Natural killer cell (primary cell): Measurements from ENCODE around the gene NRARP. TPM values are rescaled to one million over a fixed set of nuclear protein-coding genes. Genes with fewer than 3 reads are reported as not detected.

Experiments used
- ATAC-seq, 3 donors: fragments of 150-1000 bp in 2 of 3; fragments of 200-7000 bp in 1 of 3; cut with Tn5 transposase; 1 replicate in 1 of 3; 2 replicates in 2 of 3; pipeline ENCODE4 v1.10.0; 2021; ENCODE audit warnings: mild to moderate bottlenecking in 2 of 3, moderate library complexity in 2 of 3
- DNase-seq, 2 donors: peaks; one replicate each; pipeline versions ENCODE4 v3.0.0 to v3.0.0-alpha.2; 2013 to 2021; ENCODE audit warnings: mixed read lengths in 1 of 2
- H3K27ac ChIP-seq: one replicate; pipeline ENCODE4 v1.5.1; 2013; ENCODE audit warnings: mild to moderate bottlenecking, low read length
- H3K27me3 ChIP-seq: one replicate; pipeline ENCODE4 v1.6.1; 2013; ENCODE audit warnings: low read length; ENCODE audit not compliant: control insufficient read depth, insufficient read depth
- H3K36me3 ChIP-seq: one replicate; pipeline ENCODE4 v1.6.1; 2013; ENCODE audit warnings: low read length; ENCODE audit not compliant: control insufficient read depth, insufficient read depth
- H3K4me1 ChIP-seq: one replicate; pipeline ENCODE4 v1.6.1; 2013; ENCODE audit warnings: low read length; ENCODE audit not compliant: control insufficient read depth, insufficient read depth
- H3K4me3 ChIP-seq: one replicate; pipeline ENCODE4 v1.5.1; 2013; ENCODE audit warnings: low read length
- H3K9me3 ChIP-seq: one replicate; pipeline ENCODE4 v1.6.1; 2013; ENCODE audit warnings: low read length; ENCODE audit not compliant: control insufficient read depth, insufficient read depth
- H3K27ac Mint-ChIP-seq, 2 donors: one replicate each; pipeline ENCODE4 v1.8.0; 2022; ENCODE audit warnings: mild to moderate bottlenecking in 2 of 2, mixed read lengths in 2 of 2, moderate library complexity in 1 of 2
- H3K27me3 Mint-ChIP-seq, 2 donors: one replicate each; pipeline ENCODE4 v1.8.0; 2022; ENCODE audit warnings: low read depth in 2 of 2, mixed read lengths in 2 of 2
- H3K36me3 Mint-ChIP-seq: one replicate; pipeline ENCODE4 v1.8.0; 2022; ENCODE audit warnings: mixed read lengths
- H3K4me1 Mint-ChIP-seq, 2 donors: one replicate each; pipeline ENCODE4 v1.8.0; 2022; ENCODE audit warnings: mixed read lengths in 2 of 2
- H3K4me3 Mint-ChIP-seq: one replicate; pipeline ENCODE4 v1.8.0; 2022; ENCODE audit warnings: mild to moderate bottlenecking, moderate library complexity, mixed read lengths
- H3K9me3 Mint-ChIP-seq, 2 donors: one replicate each; pipeline ENCODE4 v1.8.0; 2022; ENCODE audit warnings: mixed read lengths in 2 of 2
- WGBS: methylation state at CpG from one replicate; pipeline ENCODE4 v1.1.7; 2013; ENCODE audit warnings: missing lambda C conversion rate; ENCODE audit not compliant: insufficient coverage; 5-methylcytosine and 5-hydroxymethylcytosine counted together
- intact Hi-C: fragments of 100-400 bp; cut with micrococcal nuclease; formaldehyde crosslinking; loops from one replicate; pipeline ENCODE4 v1.14.2; 2022
- total RNA-seq, 4 donors: library from RNA; stranded (reverse); fragments of 120-200 nt in 1 of 4; gene quantifications; one replicate each; pipeline versions ENCODE4 v1.2.3 to v1.2.4, GENCODE V29; 2013 to 2022
- TF ChIP-seq, protein P1 (sequence below): fragments of 200-600 bp; IDR thresholded peaks from one replicate; pipeline ENCODE4 v1.8.0; 2022; ENCODE audit warnings: antibody characterized with exemption

NRARP gene
- total RNA-seq, 3 donors from 2014 or later (not counting 1 experiment from before 2014, with no cell fraction given), result 0.88 to 2.3 (median 1.2) TPM

DNA sequence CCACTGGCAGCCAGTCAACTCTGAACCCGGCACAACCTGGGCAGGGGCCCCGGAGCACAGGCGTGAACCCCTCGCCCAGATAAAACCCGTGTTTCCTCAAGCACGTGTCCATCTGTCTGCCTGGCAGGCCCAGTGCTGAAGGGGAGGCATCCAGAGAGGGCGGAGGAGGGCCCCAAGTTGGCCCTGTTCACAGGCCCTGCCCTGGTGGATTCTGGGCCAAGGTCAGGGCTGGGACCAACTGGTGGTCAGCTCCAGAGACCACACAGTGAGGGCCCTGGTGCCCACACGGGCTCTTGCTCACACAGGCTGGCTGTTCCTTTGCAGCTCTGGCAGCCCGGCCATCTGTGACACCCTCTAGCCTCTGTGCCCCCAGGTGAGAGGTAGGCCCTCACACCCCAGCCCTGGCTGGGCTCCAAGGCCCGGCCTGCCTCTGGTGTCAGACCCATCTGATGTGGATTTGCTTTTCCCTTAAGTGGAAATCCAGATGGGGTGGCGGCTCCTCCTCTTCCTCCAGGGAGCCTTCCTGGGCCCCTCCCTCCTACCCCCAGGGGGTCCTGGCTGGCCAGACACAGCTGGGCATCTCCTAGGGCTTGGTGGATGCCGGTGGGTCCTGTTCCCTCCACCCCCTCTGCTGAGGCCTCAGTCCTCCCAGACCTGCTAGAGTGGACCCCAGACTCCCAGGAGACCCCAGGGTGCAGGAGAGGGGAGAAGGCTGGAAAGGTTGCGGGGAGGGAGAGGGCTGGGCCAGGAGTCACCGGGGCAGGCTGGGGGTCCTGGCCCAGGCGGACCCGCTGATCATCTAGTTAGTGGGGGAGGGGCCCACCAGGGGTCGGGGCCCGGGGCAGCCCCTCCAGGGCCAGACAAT lies 51.5 kb downstream of the NRARP start:
- Mint-ChIP-seq H3K27ac (no peak overlapping the region), H3K4me1 (peaks cover 0 to 6% of the 10 kb centered on the region in 2 donors), H3K36me3 (no peaks in the 10 kb centered on the region), H3K27me3 (no peaks in the 10 kb centered on the region), H3K4me3 (no peak overlapping the region), H3K9me3 (no peaks in the 10 kb centered on the region)
- Histone ChIP-seq H3K27ac (no peak overlapping the region), H3K9me3 (no peaks in the 10 kb centered on the region), H3K27me3 (no peaks in the 10 kb centered on the region), H3K36me3 (no peaks in the 10 kb centered on the region), H3K4me3 (no peak overlapping the region), H3K4me1 (peaks cover 11% of the 10 kb centered on the region)
- ATAC-seq (no peak), DNase-seq (no peak)
- TF ChIP-seq, protein P1, sequence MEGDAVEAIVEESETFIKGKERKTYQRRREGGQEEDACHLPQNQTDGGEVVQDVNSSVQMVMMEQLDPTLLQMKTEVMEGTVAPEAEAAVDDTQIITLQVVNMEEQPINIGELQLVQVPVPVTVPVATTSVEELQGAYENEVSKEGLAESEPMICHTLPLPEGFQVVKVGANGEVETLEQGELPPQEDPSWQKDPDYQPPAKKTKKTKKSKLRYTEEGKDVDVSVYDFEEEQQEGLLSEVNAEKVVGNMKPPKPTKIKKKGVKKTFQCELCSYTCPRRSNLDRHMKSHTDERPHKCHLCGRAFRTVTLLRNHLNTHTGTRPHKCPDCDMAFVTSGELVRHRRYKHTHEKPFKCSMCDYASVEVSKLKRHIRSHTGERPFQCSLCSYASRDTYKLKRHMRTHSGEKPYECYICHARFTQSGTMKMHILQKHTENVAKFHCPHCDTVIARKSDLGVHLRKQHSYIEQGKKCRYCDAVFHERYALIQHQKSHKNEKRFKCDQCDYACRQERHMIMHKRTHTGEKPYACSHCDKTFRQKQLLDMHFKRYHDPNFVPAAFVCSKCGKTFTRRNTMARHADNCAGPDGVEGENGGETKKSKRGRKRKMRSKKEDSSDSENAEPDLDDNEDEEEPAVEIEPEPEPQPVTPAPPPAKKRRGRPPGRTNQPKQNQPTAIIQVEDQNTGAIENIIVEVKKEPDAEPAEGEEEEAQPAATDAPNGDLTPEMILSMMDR, result no peak
- WGBS, result 87% methylated on average over 17 of the region's 18 CpGs
- intact Hi-C loops, result no loop called here

Other genes starting within 250 kb of the NRARP start
- not detected for gene ENTPD2, start 248.2 kb downstream of the NRARP start, total RNA-seq
- gene SAPCD2, start 231.7 kb downstream of the NRARP start, total RNA-seq, result 1 to 10 TPM in 2 of 3 donors, under 1 TPM in 1; 0.59 to 2.6 (median 1.0) TPM
- 10 to 100 TPM; 10.5 to 25.8 (median 19.3) TPM for gene UAP1L1, start 224.8 kb downstream of the NRARP start, total RNA-seq
- 10 to 100 TPM; 75.1 to 99.4 (median 80.4) TPM for gene MAN1B1, start 215.3 kb downstream of the NRARP start, total RNA-seq
- 100 to 1,000 TPM; 233 to 264 (median 251) TPM for gene DPP7, start 187.5 kb downstream of the NRARP start, total RNA-seq
- not detected for gene GRIN1, start 163.1 kb downstream of the NRARP start, total RNA-seq
- not detected for gene LRRC26, start 132.2 kb downstream of the NRARP start, total RNA-seq
- not detected for gene TMEM210, start 130.2 kb downstream of the NRARP start, total RNA-seq
- gene ANAPC2, start 113.7 kb downstream of the NRARP start, total RNA-seq, result 100 to 1,000 TPM; 146 to 172 (median 171) TPM
- gene SSNA1, start 113.6 kb downstream of the NRARP start, total RNA-seq, result 10 to 100 TPM; 45.1 to 53.5 (median 52.2) TPM
- 10 to 100 TPM in 1 of 3 donors, 1 to 10 TPM in 2; 8.2 to 10.6 (median 8.4) TPM for gene TPRN, start 101.5 kb downstream of the NRARP start, total RNA-seq
- gene TMEM203, start 96.6 kb downstream of the NRARP start, total RNA-seq, result 10 to 100 TPM; 22.1 to 30.5 (median 27.1) TPM
- gene NDOR1, start 96.6 kb downstream of the NRARP start, total RNA-seq, result 10 to 100 TPM; 31.1 to 36.0 (median 31.9) TPM
- 1 to 10 TPM in 1 of 3 donors, under 1 TPM in 2; 0.82 to 1.6 (median 0.93) TPM for gene RNF208, start 80.0 kb downstream of the NRARP start, total RNA-seq
- gene CYSRT1, start 77.1 kb downstream of the NRARP start, total RNA-seq, result under 1 TPM in 1 of 3 donors, not detected in 2; 0.38 TPM
- gene RNF224, start 74.8 kb downstream of the NRARP start, total RNA-seq, result not detected
- not detected for gene SLC34A3, start 71.4 kb downstream of the NRARP start, total RNA-seq
- gene TUBB4B, start 61.0 kb downstream of the NRARP start, total RNA-seq, result 100 to 1,000 TPM in 1 of 3 donors, 10 to 100 TPM in 2; 84.4 to 121 (median 93.9) TPM
- gene STPG3, start 51.0 kb downstream of the NRARP start, total RNA-seq, result not detected
- gene NELFB, start 46.9 kb downstream of the NRARP start, total RNA-seq, result 10 to 100 TPM; 42.9 to 53.8 (median 52.6) TPM
- gene TOR4A, start 24.5 kb downstream of the NRARP start, total RNA-seq, result 10 to 100 TPM; 16.3 to 24.6 (median 19.2) TPM
- 10 to 100 TPM; 28.0 to 35.3 (median 29.6) TPM for gene EXD3, start 120.9 kb upstream of the NRARP start, total RNA-seq
- gene NOXA1, start 121.1 kb upstream of the NRARP start, total RNA-seq, result 1 to 10 TPM; 4.7 to 10.0 (median 7.7) TPM
- gene ENTPD8, start 139.1 kb upstream of the NRARP start, total RNA-seq, result not detected
- gene NSMF, start 157.1 kb upstream of the NRARP start, total RNA-seq, result 100 to 1,000 TPM in 1 of 3 donors, 10 to 100 TPM in 2; 78.1 to 111 (median 87.8) TPM
- gene PNPLA7, start 248.1 kb upstream of the NRARP start, total RNA-seq, result 1 to 10 TPM; 4.3 to 6.4 (median 4.9) TPM
- 10 to 100 TPM; 11.5 to 17.9 (median 16.8) TPM for gene MRPL41, start 249.6 kb upstream of the NRARP start, total RNA-seq